Limb (tissue), 2 donors: ENCODE data around the gene ALDH1L1.

Experiments
- DNase-seq, 2 donors: peaks; one replicate each; pipeline ENCODE4 v3.0.0-alpha.2; 2016; ENCODE audit errors: extremely low spot score in 2 of 2

Gene ALDH1L1

DNA sequence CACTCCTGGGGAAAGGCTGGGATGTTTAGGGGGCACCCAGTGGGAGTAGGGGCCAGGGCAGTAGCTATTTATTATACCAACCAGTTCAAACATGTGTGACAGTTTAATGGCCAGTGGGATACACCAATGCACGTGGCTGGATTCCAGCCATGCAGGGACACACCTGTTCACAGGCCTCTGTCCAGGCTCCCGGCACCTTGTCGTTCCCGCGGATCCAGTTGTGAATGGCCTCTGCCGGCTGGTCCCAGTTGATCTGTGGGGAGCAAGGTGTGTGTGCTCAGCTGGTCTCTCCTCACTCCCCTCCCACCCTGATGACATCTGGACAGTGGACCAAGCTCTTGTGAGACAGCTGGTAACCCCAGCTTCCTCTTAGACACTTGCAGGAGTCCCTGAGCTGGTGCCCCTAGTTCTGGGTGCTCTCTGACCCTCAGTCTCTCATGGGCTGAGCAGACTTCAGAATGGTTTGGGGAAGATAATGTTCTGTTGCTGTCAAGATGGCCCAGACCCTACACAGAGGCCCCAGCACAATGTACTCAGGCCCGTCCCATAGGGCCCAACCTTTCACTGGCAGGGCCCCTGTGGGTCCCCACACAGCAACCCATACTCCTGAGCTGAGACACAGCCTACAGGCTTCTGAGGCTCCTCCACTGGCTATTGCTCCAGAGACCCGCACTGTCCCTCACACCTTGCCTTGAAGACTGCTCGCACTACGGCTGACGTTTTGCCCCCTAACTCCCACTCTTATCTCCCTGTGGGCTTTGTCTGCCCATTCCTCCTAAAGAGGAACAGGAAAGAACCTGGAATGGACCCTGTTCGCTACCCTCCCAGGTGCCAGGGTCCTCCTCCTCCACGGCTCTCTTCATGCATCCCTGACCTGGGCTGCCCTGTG, 25.8 kb downstream of the ALDH1L1 start:
- DNase-seq, result no peak

GRCh38 chr3:126153695-126154360, 26.6 kb downstream of the ALDH1L1 start:
- no peak for DNase-seq

GRCh38 chr3:126152901-126153694, 27.3 kb downstream of the ALDH1L1 start:
- no peak for DNase-seq

- no peak for DNase-seq
Observed at GRCh38 chr3:126152458-126152857, 27.9 kb downstream of the ALDH1L1 start.

- no peak for DNase-seq
Observed at GRCh38 chr3:126151562-126152302, 28.7 kb downstream of the ALDH1L1 start.

- no peak for DNase-seq
Observed at GRCh38 chr3:126149960-126150515, 30.3 kb downstream of the ALDH1L1 start.

DNA sequence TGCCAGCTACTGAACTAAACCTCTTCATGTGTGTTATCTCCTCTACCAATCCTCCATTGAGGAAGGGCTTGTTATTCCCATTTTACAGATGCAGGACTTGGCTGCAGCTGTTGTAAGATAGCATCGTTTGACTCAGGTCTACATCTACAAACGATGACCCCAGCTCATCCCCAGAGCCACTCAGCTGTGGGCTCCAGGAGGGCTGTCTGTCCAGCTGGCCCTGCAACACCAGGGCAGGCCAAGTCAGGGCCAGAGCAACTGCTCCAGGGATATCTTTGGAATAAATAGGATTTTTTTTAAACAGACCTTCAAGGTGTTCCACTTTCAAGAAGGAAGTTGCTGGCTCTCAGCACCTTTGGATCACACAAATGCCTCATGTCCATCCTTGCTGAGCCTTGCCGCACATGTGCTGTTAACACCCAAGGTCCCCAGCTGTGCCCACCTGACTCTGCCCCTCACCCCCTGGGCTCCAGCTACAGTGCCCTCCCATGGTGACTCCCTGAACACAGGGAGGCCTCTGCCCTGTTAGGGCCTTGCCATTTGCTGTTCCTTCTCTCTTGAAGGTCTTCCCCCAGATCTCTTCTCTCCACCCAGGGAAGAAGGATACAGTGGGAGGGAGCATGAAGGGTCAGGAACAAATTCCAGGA, 31.0 kb downstream of the ALDH1L1 start:
- no peak for DNase-seq

GRCh38 chr3:126147932-126148683, 32.3 kb downstream of the ALDH1L1 start:
- no peak for DNase-seq

- no peak for DNase-seq
Observed at GRCh38 chr3:126147147-126147931, 33.0 kb downstream of the ALDH1L1 start.

- DNase-seq, result no peak
Observed at GRCh38 chr3:126146525-126147146, 33.8 kb downstream of the ALDH1L1 start.

DNA sequence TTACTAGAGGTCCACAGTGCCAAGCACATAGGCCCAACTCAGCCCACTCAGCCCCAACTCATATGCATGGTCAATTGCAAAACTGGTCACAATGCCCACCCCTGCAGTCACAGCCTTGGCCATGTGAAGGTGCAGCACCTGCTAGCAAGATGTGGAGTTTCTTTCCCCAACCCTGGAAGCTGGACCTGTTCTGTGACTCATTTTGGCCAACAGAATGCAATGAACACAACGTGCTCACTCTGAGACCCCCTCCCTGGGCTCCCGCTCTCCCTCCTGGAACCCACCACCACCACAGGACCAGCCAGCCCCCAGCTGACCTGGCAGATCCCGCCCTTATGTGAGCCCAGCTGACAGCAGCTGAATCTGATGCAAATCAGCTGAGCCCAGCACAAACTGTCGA, 34.4 kb downstream of the ALDH1L1 start:
- no peak for DNase-seq

DNA sequence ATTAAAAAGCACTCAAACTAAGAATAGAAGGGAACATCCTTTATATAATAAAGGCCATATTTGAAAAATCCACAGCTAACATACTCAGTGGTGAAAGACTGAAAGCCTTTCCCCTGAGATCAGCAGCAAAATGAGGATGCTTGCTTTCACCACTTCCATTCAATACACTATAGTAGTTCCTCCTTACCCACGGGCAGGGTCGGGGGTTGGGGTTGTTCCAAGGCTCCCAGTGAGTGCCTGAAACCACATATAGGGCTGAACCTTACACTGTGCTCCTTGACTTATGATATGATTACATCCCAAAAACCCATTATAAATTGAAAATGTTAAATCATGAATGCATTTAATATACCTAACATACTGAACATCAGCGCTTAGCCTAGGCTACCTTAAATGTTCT, 37.7 kb downstream of the ALDH1L1 start:
- no peak for DNase-seq

DNA sequence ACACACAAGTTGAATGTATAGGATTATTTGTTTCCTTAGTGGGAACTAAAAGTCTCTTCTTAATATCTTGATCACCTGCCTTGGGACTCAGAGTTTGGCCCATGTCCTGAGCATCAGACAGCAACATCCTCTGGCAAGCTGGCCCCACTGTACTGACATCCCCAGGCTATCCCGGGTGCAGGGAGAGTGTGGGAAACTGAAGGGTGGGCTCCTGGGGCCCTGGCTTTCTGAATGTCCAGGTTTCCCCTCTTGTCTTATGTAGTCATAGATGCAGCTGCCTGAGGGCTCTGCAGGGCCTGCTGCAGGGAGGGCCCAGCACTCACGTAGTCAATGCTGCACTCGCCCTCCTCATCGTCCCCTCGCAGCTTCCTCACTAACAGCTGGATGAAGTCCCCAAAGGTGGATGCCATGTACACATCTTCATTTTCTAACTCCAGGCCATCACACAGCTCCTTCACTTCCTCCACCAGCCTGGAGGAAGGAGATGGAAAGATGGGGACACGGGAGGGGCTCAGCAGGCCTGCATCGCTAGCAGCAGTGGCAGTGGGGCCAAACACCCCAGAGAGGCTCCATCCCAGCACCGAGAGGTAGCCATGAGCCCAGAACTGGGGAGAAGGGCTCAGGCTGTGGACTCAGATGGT, 42.8 kb downstream of the ALDH1L1 start:
- DNase-seq, result no peak

- peak in 1 of 2 donors; percentile 31 for DNase-seq
Observed at GRCh38 chr3:126136428-126137220, 43.8 kb downstream of the ALDH1L1 start.

DNA sequence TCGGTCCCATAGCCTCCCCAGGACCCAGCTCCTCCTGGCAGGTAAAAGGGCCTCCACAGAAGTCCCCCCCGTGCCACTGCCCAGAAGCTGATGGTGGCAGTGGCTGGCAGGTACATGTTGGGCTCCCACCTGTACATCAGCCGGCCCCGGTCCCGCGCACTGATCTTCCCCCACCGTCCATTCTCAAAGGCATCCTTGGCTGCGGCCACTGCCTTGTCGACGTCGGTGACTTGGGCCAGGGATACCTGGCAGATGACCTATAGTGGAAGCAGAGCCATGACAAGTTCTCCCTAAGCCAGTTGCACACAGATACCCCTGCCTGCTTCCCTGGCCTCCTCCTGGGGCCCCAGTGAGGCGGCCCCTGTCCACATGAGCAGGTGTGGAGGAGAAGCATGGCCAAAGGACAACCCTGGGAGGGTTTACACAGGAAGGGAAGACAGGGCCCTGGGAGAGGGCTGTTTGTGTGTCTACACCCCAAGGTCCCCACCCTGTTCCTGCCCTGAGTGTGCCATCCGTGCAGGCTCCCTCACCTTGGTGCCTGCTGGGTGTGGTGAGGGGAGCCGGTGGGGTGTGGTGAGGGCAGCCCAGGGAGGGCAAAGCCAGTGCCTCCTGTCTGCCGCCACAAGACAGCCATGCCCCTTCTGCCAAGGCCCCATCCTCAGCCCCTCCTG, 44.8 kb downstream of the ALDH1L1 start:
- peak in 1 of 2 donors; percentile 19 for DNase-seq

DNA sequence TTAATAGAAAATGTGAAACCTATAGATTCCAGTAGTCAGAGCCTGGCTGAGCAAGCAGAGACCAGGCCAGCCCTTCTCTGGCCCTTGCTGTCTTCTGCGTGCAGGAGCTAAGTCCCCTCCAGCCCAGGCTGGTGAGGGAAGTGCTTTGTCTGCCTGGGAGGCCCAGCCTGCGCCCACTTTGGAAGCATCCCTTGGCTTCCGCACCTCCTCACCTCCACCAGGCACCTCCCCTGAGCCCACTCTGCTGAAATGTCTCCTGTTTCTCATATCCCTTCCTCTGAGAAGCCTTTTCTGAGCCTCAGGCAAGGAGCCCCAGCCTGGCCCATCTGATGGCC, 45.3 kb downstream of the ALDH1L1 start:
- peak in 1 of 2 donors; percentile 7 for DNase-seq
